ENCODE measurements around the gene ZNF232. TPM values are rescaled to one million over a fixed set of nuclear protein-coding genes. Genes with fewer than 3 reads are reported as not detected.
"Not testable (repeated sequence)": the region's sequence is repeated elsewhere in the genome, so short reads cannot be mapped to it uniquely, and the experiment has no call there.

The ZNF232 gene
- total RNA-seq (12.1 TPM), polyA plus RNA-seq (ENCODE audit: insufficient read depth in 1 of 8, insufficient read length in 8 of 8, low replicate concordance in 1 of 8) (10 to 100 TPM in 5 of 8 donors, 1 to 10 TPM in 3; 8.4 to 27.4 (median 10.3) TPM)
- long read RNA-seq, donor 1, partial matches to known transcripts: 0 of 1 reads
- long read RNA-seq, donor 1, other reads (novel, unspliced or antisense): 0 of 1 reads
- long read RNA-seq, donor 2: 0 reads
- long read RNA-seq, donor 3, partial matches to known transcripts: 30 of 36 reads
- long read RNA-seq, donor 3, other reads (novel, unspliced or antisense): 5 of 36 reads
- long read RNA-seq, donor 4, partial matches to known transcripts: 0 of 1 reads
- long read RNA-seq, donor 4, other reads (novel, unspliced or antisense): 0 of 1 reads
- long read RNA-seq, donor 5, partial matches to known transcripts: 34 of 35 reads
- long read RNA-seq, donor 5, other reads (novel, unspliced or antisense): 0 of 35 reads
- long read RNA-seq, donor 6, partial matches to known transcripts: 28 of 31 reads
- long read RNA-seq, donor 6, other reads (novel, unspliced or antisense): 0 of 31 reads
- long read RNA-seq, donor 7, partial matches to known transcripts: 0 of 8 reads
- long read RNA-seq, donor 7, other reads (novel, unspliced or antisense): 8 of 8 reads
- long read RNA-seq, donor 8: 0 reads
- long read RNA-seq, donor 9: 0 reads
- long read RNA-seq, donor 10, partial matches to known transcripts: 17 of 22 reads
- long read RNA-seq, donor 10, other reads (novel, unspliced or antisense): 5 of 22 reads
- long read RNA-seq, donor 11: 0 reads

DNA sequence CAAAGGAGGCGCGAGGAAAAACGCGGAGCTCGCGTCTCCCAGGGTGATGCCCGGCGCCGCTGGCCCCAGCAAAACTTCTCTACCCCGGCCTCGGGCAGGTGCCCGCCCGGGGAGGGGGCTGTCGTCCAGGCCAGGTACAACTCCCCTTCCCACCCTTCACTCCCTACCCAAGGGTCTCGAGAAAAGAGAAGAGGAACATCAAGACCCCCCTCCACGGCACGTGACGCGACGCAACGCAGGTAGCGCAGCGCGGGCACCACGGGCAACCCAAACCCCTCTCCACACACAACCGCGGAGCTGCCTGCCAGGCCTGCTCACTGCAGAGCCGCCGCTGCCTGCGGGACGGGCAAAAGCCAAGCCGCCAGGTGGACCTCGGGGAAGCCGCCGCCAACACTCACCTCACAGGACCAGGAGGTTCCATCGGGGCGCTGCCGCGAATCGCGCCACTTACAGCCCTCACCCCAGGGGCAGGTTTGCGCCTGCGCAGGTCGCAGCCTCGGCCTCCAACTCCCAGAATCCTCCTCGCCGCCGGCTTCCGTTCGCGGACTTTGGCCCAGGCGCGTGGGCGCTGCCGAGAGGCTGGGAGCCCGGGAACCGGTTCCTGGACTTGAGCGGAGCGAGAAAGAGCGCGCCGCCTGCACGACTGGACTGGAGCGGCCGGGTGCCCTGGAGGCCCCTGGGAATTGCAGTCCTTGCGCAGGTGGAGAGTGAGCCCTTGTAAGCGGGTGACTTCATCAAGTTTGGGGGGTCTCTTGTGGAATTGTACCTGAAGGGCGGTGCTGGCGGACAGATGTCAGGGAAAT is at the start of gene ZNF232:
ZNF232 (minus strand) TSS at position 477 of the 803 bp plus-strand sequence; CDS start at position 421, 56 bp downstream.
- Histone ChIP-seq H3K4me1 (ENCODE audit: control insufficient read depth, insufficient read depth, low read length) (peaks cover 21% of the 10 kb centered on the region), H3K9me3 (replicated peaks; ENCODE audit: control insufficient read depth, low read depth, low read length) (no peaks in the 10 kb centered on the region), H3K27ac (ENCODE audit: low read length) (peak within 1 kb of the TSS; percentile 84), H3K27me3 (ENCODE audit: control insufficient read depth, insufficient read depth, low read length) (peaks cover 24% of the 10 kb centered on the region), H3K4me3 (ENCODE audit: low read length) (peak within 1 kb of the TSS; percentile 99), H3K36me3 (ENCODE audit: control insufficient read depth, insufficient read depth, low read length) (peaks cover 18% of the 10 kb centered on the region)
- WGBS (ENCODE audit: insufficient coverage): under 1% methylated on average over 46 of the region's 69 CpGs
- peak; percentile 97 for DNase-seq

DNA sequence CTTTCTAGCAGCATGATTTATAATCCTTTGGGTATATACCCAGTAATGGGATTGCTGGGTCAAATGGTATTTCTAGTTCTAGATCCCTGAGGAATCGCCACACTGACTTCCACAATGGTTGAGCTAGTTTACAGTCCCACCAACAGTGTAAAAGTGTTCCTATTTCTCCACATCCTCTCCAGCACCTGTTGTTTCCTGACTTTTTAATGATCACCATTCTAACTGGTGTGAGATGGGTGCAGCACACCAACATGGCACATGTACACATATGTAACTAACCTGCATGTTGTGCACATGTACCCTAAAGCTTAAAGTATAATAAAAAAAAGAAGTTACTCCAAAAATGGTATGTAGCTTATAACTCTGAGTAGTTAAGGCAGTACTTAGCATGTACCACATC is 49.0 kb upstream of the ZNF232 start:
- not testable (repeated sequence) for H3K27ac ChIP-seq (ENCODE audit: low read length); H3K4me3 ChIP-seq (ENCODE audit: low read length); H3K4me1 ChIP-seq (ENCODE audit: control insufficient read depth, insufficient read depth, low read length); DNase-seq; H3K36me3 ChIP-seq (ENCODE audit: control insufficient read depth, insufficient read depth, low read length); H3K27me3 ChIP-seq (ENCODE audit: control insufficient read depth, insufficient read depth, low read length); H3K9me3 ChIP-seq (replicated peaks; ENCODE audit: control insufficient read depth, low read depth, low read length)
- WGBS (ENCODE audit: insufficient coverage): no CpG with 5 or more reads among the region's 1 CpG

DNA sequence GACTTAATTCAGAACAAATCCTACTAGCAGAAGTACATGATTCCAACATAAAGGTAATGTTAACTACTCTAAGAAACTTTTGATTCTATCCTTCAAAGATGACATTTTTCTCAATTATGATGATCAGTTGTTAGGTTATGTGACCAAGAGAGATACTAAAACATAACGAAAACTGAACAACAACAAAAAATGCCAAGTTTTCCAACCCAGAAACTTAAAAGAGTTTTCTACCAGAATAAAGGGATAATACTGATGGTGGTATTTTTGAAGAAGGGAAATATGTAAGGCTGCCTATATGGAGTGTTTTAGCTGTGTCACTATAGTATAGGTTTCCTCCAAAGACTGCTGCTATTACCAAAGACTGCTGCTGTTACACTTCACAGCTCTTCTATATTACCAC is 34.4 kb upstream of the ZNF232 start:
- not testable (repeated sequence) for DNase-seq; H3K4me3 ChIP-seq (ENCODE audit: low read length); H3K27me3 ChIP-seq (ENCODE audit: control insufficient read depth, insufficient read depth, low read length); H3K36me3 ChIP-seq (ENCODE audit: control insufficient read depth, insufficient read depth, low read length); H3K27ac ChIP-seq (ENCODE audit: low read length); H3K4me1 ChIP-seq (ENCODE audit: control insufficient read depth, insufficient read depth, low read length); H3K9me3 ChIP-seq (replicated peaks; ENCODE audit: control insufficient read depth, low read depth, low read length)
- WGBS (ENCODE audit: insufficient coverage): no CpG with 5 or more reads among the region's 1 CpG

DNA sequence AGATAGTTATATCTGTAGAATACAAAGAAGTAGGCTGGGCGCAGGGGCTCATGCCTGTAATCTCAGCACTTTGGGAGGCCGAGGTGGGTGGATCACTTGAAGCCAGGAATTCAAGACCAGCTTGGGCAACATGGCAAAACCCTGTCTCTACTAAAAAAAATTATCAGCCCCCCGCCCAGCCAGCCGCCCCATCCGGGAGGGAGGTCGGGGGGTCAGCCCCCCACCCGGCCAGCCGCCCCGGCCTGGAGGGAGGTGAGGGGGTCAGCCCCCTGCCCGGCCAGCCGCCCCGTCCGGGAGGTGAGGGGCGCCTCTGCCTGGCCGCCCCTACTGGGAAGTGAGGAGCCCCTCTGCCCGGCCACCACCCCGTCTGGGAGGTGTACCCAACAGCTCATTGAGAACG is 31.2 kb upstream of the ZNF232 start:
- H3K4me1 ChIP-seq (ENCODE audit: control insufficient read depth, insufficient read depth, low read length); H3K4me3 ChIP-seq (ENCODE audit: low read length); H3K36me3 ChIP-seq (ENCODE audit: control insufficient read depth, insufficient read depth, low read length); H3K27me3 ChIP-seq (ENCODE audit: control insufficient read depth, insufficient read depth, low read length); H3K27ac ChIP-seq (ENCODE audit: low read length); H3K9me3 ChIP-seq (replicated peaks; ENCODE audit: control insufficient read depth, low read depth, low read length); DNase-seq: not testable (repeated sequence)
- no CpG with 5 or more reads among the region's 18 CpGs for WGBS (ENCODE audit: insufficient coverage)

DNA sequence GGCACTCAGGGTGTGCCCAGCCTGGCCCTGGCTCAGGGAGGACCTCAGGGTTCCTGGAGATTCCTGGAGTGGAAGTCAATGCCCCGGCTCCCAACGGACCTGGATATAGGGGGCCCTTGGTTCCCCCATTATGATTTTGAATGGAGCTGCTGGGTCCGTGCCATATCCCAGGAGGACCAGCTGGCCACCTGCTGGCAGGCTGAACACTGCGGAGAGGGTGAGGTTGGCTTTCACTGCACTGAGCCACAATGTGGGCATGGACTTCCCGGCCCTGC is 27.7 kb upstream of the ZNF232 start:
- 86% methylated on average over 3 of the region's 5 CpGs for WGBS (ENCODE audit: insufficient coverage)
- H3K36me3 ChIP-seq (ENCODE audit: control insufficient read depth, insufficient read depth, low read length): no peaks in the 10 kb centered on the region
- no peak overlapping the region for H3K4me3 ChIP-seq (ENCODE audit: low read length)
- H3K27me3 ChIP-seq (ENCODE audit: control insufficient read depth, insufficient read depth, low read length): no peaks in the 10 kb centered on the region
- H3K27ac ChIP-seq (ENCODE audit: low read length): no peak overlapping the region
- no peaks in the 10 kb centered on the region for H3K9me3 ChIP-seq (replicated peaks; ENCODE audit: control insufficient read depth, low read depth, low read length)
- no peaks in the 10 kb centered on the region for H3K4me1 ChIP-seq (ENCODE audit: control insufficient read depth, insufficient read depth, low read length)
- DNase-seq: no peak

DNA sequence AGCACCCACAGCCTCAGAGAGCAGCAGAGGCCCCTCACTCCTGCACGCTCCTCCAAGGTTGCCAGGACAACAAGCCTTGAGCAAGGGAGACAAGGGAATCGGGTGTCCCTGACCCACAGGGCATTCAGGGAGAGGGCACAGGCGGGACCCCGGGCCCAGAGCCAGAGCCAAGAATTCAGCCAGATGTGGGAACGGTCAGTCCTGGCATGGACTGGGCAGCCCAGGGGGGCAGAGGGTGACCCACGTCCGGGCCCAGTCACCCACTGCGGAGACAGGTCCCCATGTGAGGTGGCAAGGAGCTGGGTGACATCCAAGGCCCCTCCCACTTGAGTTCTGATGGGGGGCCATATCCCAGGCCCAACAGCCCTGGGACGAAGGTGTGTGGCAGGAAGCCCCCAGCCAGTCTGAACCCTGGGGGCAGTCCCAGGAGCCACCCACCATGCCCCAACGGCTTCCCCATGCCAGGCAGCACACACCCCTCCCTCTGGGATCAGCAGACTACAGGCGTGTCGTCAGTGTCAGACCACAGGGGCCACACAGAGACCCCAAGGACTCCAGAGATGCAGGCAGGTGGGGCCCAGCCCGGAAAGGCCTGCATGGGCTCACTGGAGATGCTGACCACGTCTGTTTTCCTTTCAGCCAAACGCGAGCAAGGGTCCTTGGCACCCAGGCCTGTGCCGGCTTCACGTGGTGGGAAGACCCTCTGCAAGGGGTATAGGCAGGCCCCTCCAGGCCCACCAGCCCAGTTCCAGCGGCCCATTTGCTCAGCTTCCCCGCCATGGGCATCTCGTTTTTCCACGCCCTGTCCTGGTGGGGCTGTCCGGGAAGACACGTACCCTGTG is 27.2 kb upstream of the ZNF232 start:
- H3K36me3 ChIP-seq (ENCODE audit: control insufficient read depth, insufficient read depth, low read length): no peaks in the 10 kb centered on the region
- no peak overlapping the region for H3K27ac ChIP-seq (ENCODE audit: low read length)
- H3K9me3 ChIP-seq (replicated peaks; ENCODE audit: control insufficient read depth, low read depth, low read length): no peaks in the 10 kb centered on the region
- no peaks in the 10 kb centered on the region for H3K4me1 ChIP-seq (ENCODE audit: control insufficient read depth, insufficient read depth, low read length)
- WGBS (ENCODE audit: insufficient coverage): 81% methylated on average over 23 of the region's 24 CpGs
- DNase-seq: no peak
- no peak overlapping the region for H3K4me3 ChIP-seq (ENCODE audit: low read length)
- no peaks in the 10 kb centered on the region for H3K27me3 ChIP-seq (ENCODE audit: control insufficient read depth, insufficient read depth, low read length)

DNA sequence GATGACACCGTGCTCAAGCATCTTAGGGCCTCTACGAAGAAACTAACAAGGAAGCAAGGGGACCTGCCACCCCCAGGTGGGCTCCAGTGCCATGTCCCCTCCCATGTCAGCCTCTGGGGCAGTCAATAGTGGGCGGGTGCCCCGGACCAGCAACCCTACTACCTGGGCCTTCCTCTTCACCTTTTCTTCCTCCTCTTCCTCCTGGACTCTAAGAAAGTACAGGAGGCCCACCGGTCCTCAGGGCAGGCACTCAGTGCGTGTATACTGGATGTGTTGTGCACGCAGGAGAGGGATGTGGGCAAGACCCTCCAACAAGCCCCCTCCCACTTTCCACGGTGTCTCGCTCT is 26.5 kb upstream of the ZNF232 start:
- H3K27ac ChIP-seq (ENCODE audit: low read length); DNase-seq; H3K27me3 ChIP-seq (ENCODE audit: control insufficient read depth, insufficient read depth, low read length); H3K9me3 ChIP-seq (replicated peaks; ENCODE audit: control insufficient read depth, low read depth, low read length); H3K4me1 ChIP-seq (ENCODE audit: control insufficient read depth, insufficient read depth, low read length); H3K36me3 ChIP-seq (ENCODE audit: control insufficient read depth, insufficient read depth, low read length); H3K4me3 ChIP-seq (ENCODE audit: low read length): not testable (repeated sequence)
- 96% methylated on average over 3 of the region's 9 CpGs for WGBS (ENCODE audit: insufficient coverage)

DNA sequence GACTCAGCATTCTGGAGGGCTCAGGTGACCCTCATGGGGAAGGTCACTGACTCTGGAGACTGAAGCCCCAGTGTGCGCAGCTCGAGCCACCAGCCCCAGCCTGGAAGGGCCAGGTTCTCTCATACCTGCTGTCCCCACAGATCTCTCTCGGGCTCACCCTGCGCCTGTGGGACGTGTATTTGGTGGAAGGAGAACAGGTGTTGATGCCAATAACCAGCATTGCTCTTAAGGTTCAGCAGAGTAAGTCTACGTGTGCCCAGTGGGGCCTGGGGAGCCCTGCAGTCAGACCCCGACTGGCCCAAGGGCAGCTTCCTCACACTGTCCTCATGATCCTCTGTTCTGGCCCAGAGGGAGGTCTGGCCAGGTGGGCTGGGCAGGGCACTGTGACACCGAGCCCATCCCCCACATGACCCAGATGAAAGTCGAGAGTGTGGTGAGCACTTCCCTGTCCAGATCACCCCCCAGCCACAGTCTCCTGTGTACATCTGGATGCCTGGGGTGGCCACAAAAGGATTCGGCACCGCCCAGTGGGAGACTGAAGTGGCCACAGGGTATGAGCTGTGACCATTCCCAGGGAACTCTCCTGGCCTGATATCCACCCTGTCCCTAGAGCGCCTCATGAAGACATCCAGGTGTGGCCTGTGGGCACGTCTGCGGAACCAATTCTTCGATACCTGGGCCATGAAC is 26.0 kb upstream of the ZNF232 start:
- 88% methylated on average over 11 of the region's 15 CpGs for WGBS (ENCODE audit: insufficient coverage)
- not testable (repeated sequence) for H3K27me3 ChIP-seq (ENCODE audit: control insufficient read depth, insufficient read depth, low read length); H3K27ac ChIP-seq (ENCODE audit: low read length); H3K9me3 ChIP-seq (replicated peaks; ENCODE audit: control insufficient read depth, low read depth, low read length); H3K4me1 ChIP-seq (ENCODE audit: control insufficient read depth, insufficient read depth, low read length); H3K36me3 ChIP-seq (ENCODE audit: control insufficient read depth, insufficient read depth, low read length); H3K4me3 ChIP-seq (ENCODE audit: low read length); DNase-seq

DNA sequence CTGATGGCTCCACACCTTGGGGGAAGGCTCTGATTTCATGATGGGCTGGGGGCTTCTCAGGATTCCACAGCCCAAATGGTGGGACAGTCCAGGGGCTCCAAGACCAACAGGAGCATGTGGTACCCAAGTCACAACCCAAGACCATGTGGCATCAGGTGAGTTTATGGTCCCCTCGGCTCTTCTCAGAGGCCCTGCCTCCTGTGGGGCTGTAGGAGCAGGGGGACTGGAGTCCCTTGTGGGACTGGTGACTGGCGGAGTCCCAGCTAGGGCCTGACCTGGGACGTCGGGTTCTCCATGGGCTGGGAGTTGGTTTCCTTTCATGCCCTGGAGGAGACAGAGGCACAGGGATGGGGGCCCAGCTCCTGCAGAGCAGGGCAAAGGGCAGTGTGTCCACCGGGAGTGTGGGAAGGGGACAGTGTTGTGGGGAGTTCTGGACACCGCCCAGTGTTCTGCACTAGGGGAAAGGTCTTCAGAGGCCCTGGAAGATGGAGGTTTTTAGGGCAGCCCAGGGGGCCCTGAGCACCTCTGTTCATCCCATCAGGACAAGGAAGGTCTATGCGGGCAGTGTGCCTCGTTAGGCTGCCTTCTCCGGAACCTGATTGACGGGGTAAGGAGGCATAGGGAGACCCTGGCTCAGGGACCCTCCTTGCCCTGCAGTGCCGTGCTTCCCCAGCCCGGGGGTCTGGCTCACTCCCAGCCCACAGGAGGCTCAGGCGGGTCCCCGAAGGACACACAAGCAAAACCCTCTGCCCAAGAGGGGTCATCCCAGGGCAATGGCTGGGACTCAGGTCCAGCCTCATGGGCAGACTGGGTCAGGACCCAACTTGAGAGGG is 25.1 kb upstream of the ZNF232 start:
- 90% methylated on average over 9 of the region's 14 CpGs for WGBS (ENCODE audit: insufficient coverage)
- not testable (repeated sequence) for H3K4me3 ChIP-seq (ENCODE audit: low read length); H3K27me3 ChIP-seq (ENCODE audit: control insufficient read depth, insufficient read depth, low read length); H3K9me3 ChIP-seq (replicated peaks; ENCODE audit: control insufficient read depth, low read depth, low read length); H3K4me1 ChIP-seq (ENCODE audit: control insufficient read depth, insufficient read depth, low read length); DNase-seq; H3K36me3 ChIP-seq (ENCODE audit: control insufficient read depth, insufficient read depth, low read length); H3K27ac ChIP-seq (ENCODE audit: low read length)
